IMR-90 (cell line): Measurements from ENCODE around the gene KBTBD4. TPM values are rescaled to one million over a fixed set of nuclear protein-coding genes. Genes with fewer than 3 reads are reported as not detected.

Experiments
- ATAC-seq: fragments of 200-7000 bp; cut with Tn5 transposase; 2 replicates; pipeline ENCODE4 v1.9.1; 2020; ENCODE audit warnings: low read depth, mild to moderate bottlenecking, moderate library complexity
- BruUV-seq: library from RNA; stranded (reverse); fragments of 400-500 nt; replicated peaks from 2 replicates; lab custom pipeline; 2021; lab: Mats Ljungman, UMichigan
- CTCF ChIA-PET: fragments of 300-600 bp; formaldehyde crosslinking; extraction: SDS; loops from one replicate; lab custom pipeline; 2021; ENCODE audit warnings: antibody characterized with exemption; lab: Yijun Ruan, JAX
- POLR2A ChIA-PET: fragments of 300-600 bp; sonication (Branson Sonifier 250); formaldehyde crosslinking; loops from one replicate; lab custom pipeline; 2022; ENCODE audit warnings: antibody characterized with exemption; ENCODE audit not compliant: unreplicated experiment; lab: Charles Lee
- DNase-seq: peaks from one replicate; pipeline ENCODE4 v3.0.0; 2013
- H2AFZ ChIP-seq: replicated peaks from 2 replicates; pipeline ENCODE3; 2013; ENCODE audit warnings: low read length, mild to moderate bottlenecking; ENCODE audit not compliant: poor library complexity
- H2AK5ac ChIP-seq: 2 replicates; pipeline ENCODE4 v1.6.1; 2013; ENCODE audit warnings: low read depth, low read length, inconsistent platforms
- H2AK9ac ChIP-seq: replicated peaks from 2 replicates; pipeline ENCODE3; 2013; ENCODE audit warnings: mild to moderate bottlenecking, low read depth, low read length, moderate library complexity; ENCODE audit not compliant: poor library complexity
- H2BK120ac ChIP-seq: 2 replicates; pipeline ENCODE4 v1.6.1; 2013; ENCODE audit warnings: low read depth, low read length, inconsistent platforms
- H2BK15ac ChIP-seq: 3 replicates; pipeline ENCODE4 v1.6.1; 2013; ENCODE audit warnings: low read depth, low read length, inconsistent platforms
- H2BK20ac ChIP-seq: 2 replicates; pipeline ENCODE4 v1.6.1; 2013; ENCODE audit warnings: low read depth, mild to moderate bottlenecking, inconsistent platforms, low read length, moderate library complexity
- H2BK5ac ChIP-seq: 2 replicates; pipeline ENCODE4 v1.6.1; 2013; ENCODE audit warnings: mild to moderate bottlenecking, low read depth, low read length, inconsistent platforms; ENCODE audit not compliant: poor library complexity, severe bottlenecking
- H3K14ac ChIP-seq: replicated peaks from 2 replicates; pipeline ENCODE4 v1.6.1; 2013; ENCODE audit warnings: low read depth, low read length, inconsistent platforms
- H3K18ac ChIP-seq: 2 replicates; pipeline ENCODE4 v1.6.1; 2013; ENCODE audit warnings: low read depth, low read length, control low read depth
- H3K23ac ChIP-seq: 2 replicates; pipeline ENCODE4 v1.6.1; 2013; ENCODE audit warnings: low read depth, low read length, inconsistent platforms
- H3K27ac ChIP-seq: 2 replicates; pipeline ENCODE4 v1.5.1; 2013; ENCODE audit warnings: mild to moderate bottlenecking, control low read depth, low read length; ENCODE audit not compliant: insufficient read depth
- H3K27me3 ChIP-seq: 2 replicates; pipeline ENCODE4 v1.6.1; 2013; ENCODE audit warnings: low read length; ENCODE audit not compliant: control insufficient read depth, insufficient read depth
- H3K36me3 ChIP-seq: 2 replicates; pipeline ENCODE4 v1.6.1; 2013; ENCODE audit warnings: low read length, mixed read lengths; ENCODE audit not compliant: control insufficient read depth, insufficient read depth
- H3K4ac ChIP-seq: 2 replicates; pipeline ENCODE4 v1.6.1; 2013; ENCODE audit warnings: low read depth, low read length, inconsistent platforms
- H3K4me1 ChIP-seq: 2 replicates; pipeline ENCODE4 v1.6.1; 2013; ENCODE audit warnings: low read length, mixed read lengths; ENCODE audit not compliant: control insufficient read depth, insufficient read depth
- H3K4me2 ChIP-seq: 2 replicates; pipeline ENCODE4 v1.6.1; 2013; ENCODE audit warnings: low read depth, mild to moderate bottlenecking, control low read depth, low read length, moderate library complexity
- H3K4me3 ChIP-seq: 2 replicates; pipeline ENCODE4 v1.5.1; 2013; ENCODE audit warnings: low read depth, mild to moderate bottlenecking, control low read depth, low read length, moderate library complexity; ENCODE audit not compliant: insufficient read depth
- H3K56ac ChIP-seq: 2 replicates; pipeline ENCODE4 v1.6.1; 2013; ENCODE audit warnings: low read length, inconsistent platforms; ENCODE audit not compliant: insufficient read depth; ENCODE audit errors: extremely low read depth
- H3K79me1 ChIP-seq, 2 experiments: 2 replicates each; pipeline ENCODE4 v1.6.1; 2013; ENCODE audit warnings: low read length in 2 of 2, inconsistent platforms in 1 of 2, low read depth in 1 of 2
- H3K9ac ChIP-seq: 2 replicates; pipeline ENCODE4 v1.6.1; 2013; ENCODE audit warnings: low read depth, low read length, control low read depth
- H3K9me1 ChIP-seq: 2 replicates; pipeline ENCODE4 v1.6.1; 2013; ENCODE audit warnings: low read length, inconsistent platforms; ENCODE audit not compliant: insufficient read depth
- H3K9me3 ChIP-seq: 2 replicates; pipeline ENCODE4 v1.6.1; 2013; ENCODE audit warnings: low read length; ENCODE audit not compliant: control insufficient read depth, insufficient read depth
- H4K20me1 ChIP-seq: 2 replicates; pipeline ENCODE4 v1.6.1; 2013; ENCODE audit warnings: low read length, inconsistent platforms; ENCODE audit not compliant: insufficient read depth
- H4K5ac ChIP-seq: 2 replicates; pipeline ENCODE4 v1.6.1; 2013; ENCODE audit warnings: mild to moderate bottlenecking, low read depth, low read length, control low read depth
- H4K8ac ChIP-seq, 2 experiments: 2 replicates each; pipeline ENCODE4 v1.6.1; 2013; ENCODE audit warnings: low read depth in 2 of 2, low read length in 2 of 2, control low read depth in 1 of 2, inconsistent platforms in 1 of 2
- H4K91ac ChIP-seq: 2 replicates; pipeline ENCODE4 v1.6.1; 2013; ENCODE audit warnings: low read depth, low read length, inconsistent platforms; ENCODE audit not compliant: insufficient read depth
- BHLHE40 ChIP-seq: fragments of 150-350 bp; IDR thresholded peaks from 2 replicates; pipeline ENCODE4 v1.6.1; 2016; ENCODE audit warnings: mild to moderate bottlenecking, low read depth, low read length
- CEBPB ChIP-seq: IDR thresholded peaks from 2 replicates; pipeline ENCODE4 v1.6.1; 2012; ENCODE audit warnings: low read depth, low read length, improper control_type of control experiment
- CHD1 ChIP-seq: IDR thresholded peaks from 2 replicates; pipeline ENCODE4 v1.6.1; 2012; ENCODE audit warnings: low read depth, low read length, improper control_type of control experiment
- MAFK ChIP-seq: IDR thresholded peaks from 2 replicates; pipeline ENCODE4 v1.6.1; 2012; ENCODE audit warnings: low read depth, low read length, improper control_type of control experiment
- NFE2L2 ChIP-seq: fragments of 150-350 bp; IDR thresholded peaks from 2 replicates; pipeline ENCODE4 v1.6.1; 2016; ENCODE audit warnings: low read depth, mild to moderate bottlenecking, low read length
- POLR2A ChIP-seq: IDR thresholded peaks from 2 replicates; pipeline ENCODE4 v1.6.1; 2012; ENCODE audit warnings: mild to moderate bottlenecking, low read depth, low read length
- RAD21 ChIP-seq: IDR thresholded peaks from 2 replicates; pipeline ENCODE4 v1.6.1; 2012; ENCODE audit warnings: low read length, improper control_type of control experiment
- RCOR1 ChIP-seq: IDR thresholded peaks from 2 replicates; pipeline ENCODE4 v1.6.1; 2012; ENCODE audit warnings: mild to moderate bottlenecking, low read length, improper control_type of control experiment; ENCODE audit not compliant: insufficient replicate concordance
- RFX5 ChIP-seq: IDR thresholded peaks from 2 replicates; pipeline ENCODE4 v1.8.0; 2012; ENCODE audit warnings: low read depth, mild to moderate bottlenecking, low read length, moderate library complexity
- WGBS, 2 experiments: methylation state at CpG; one replicate each; pipeline versions ENCODE4 v1.1.5 to v1.1.7; 2013; ENCODE audit warnings: missing lambda C conversion rate in 2 of 2; ENCODE audit not compliant: insufficient read length in 1 of 2; ENCODE audit errors: extremely low coverage in 2 of 2; 5-methylcytosine and 5-hydroxymethylcytosine counted together
- dilution Hi-C: fragments of 300-500 bp; cut with HindIII; formaldehyde crosslinking; loops from one replicate; pipeline ENCODE4 v1.14.3; 2018; ENCODE audit warnings: low sequenced_read_pairs; ENCODE audit not compliant: unreplicated experiment
- in situ Hi-C: fragments of 300-500 bp; cut with MboI; formaldehyde crosslinking; loops from 3 replicates; pipeline ENCODE4 v1.14.3; 2019; ENCODE audit warnings: low sequenced_read_pairs, inconsistent platforms, mixed read lengths
- intact Hi-C: fragments of 100-400 bp; cut with micrococcal nuclease; formaldehyde crosslinking; loops from 2 replicates; pipeline ENCODE4 v1.10.0; 2022
- polyA plus RNA-seq, 3 experiments: library from polyadenylated mRNA; depleted of rRNA; stranded (reverse); fragments of >200 nt; gene quantifications; 2 replicates each; pipeline ENCODE4 v1.2.3, GENCODE V29; 2012; ENCODE audit warnings: low replicate concordance in 1 of 3
- total RNA-seq: library from RNA; depleted of rRNA; stranded (reverse); fragments of >200 nt; gene quantifications from 2 replicates; pipeline ENCODE4 v1.2.3, GENCODE V29; 2012
- TF ChIP-seq, protein P1 (sequence below): fragments of 150-350 bp; IDR thresholded peaks from 2 replicates; pipeline ENCODE4 v1.6.1; 2016; ENCODE audit warnings: low read depth, mild to moderate bottlenecking, low read length, moderate library complexity, borderline replicate concordance

The KBTBD4 gene
- total and polyA plus RNA-seq, 2 of the 4 experiments (the other 2 are of a cell fraction), result 14.9 to 41.6 TPM

- Histone ChIP-seq H3K4me1 (peaks cover 4% of the 10 kb centered on the region), H3K4me3 (peak overlapping the region; percentile 95), H4K8ac (peak overlapping the region; percentile 97 to 100; a peak in 3 of 4 replicates), H3K14ac (peak overlapping the region; percentile 94), H2AK9ac (peak overlapping the region; percentile 99), H2AFZ (peak overlapping the region; percentile 99), H3K4ac (peak overlapping the region; percentile 90), H3K56ac (0 out of 2 replicates have a peak overlapping the region, but pooled peaks have one; percentile 71), H3K9me3 (no peaks in the 10 kb centered on the region), H3K27ac (no peak overlapping the region; the same call in 1 of the 2 replicates), H4K5ac (peak overlapping the region; percentile 89), H2AK5ac (peak overlapping the region; percentile 93; the same call in 1 of the 2 replicates), H2BK5ac (peak overlapping the region; percentile 85), H3K9me1 (peaks cover 3% of the 10 kb centered on the region; the same call in 1 of the 2 replicates), H2BK15ac (no peak overlapping the region), H3K4me2 (peak overlapping the region; percentile 90), H2BK120ac (no peak overlapping the region), H3K18ac (no peak overlapping the region), H3K36me3 (peaks cover 12% of the 10 kb centered on the region), H4K91ac (peak overlapping the region; percentile 58), H3K79me1 (peaks cover 32 to 56% of the 10 kb centered on the region in 2 experiments), H4K20me1 (no peaks in the 10 kb centered on the region), H3K27me3 (no peaks in the 10 kb centered on the region), H3K23ac (peak overlapping the region; percentile 95), H2BK20ac (no peak overlapping the region), H3K9ac (peak overlapping the region; percentile 96)
- WGBS, 2 experiments, result no CpG with 5 or more reads among the region's 17 CpGs
- DNase-seq (no peak), ATAC-seq (no peak; the same call in 1 of the 2 replicates)
- intact Hi-C loops (no loop called here), in situ Hi-C loops (no loop called here), dilution Hi-C loops (no loop called here)
- no TSS peak for BruUV-seq
- CTCF ChIA-PET, result interaction anchor here (1.5 kb wide), 1 partner anchor 13 kb away, joined by 4 read pairs; no protein-coding TSS in a partner anchor
- POLR2A ChIA-PET, result interaction anchor here (0.6 kb wide), 1 partner anchor 38 kb away, joined by 3 read pairs; no protein-coding TSS in a partner anchor
- TF ChIP-seq MAFK (no peak), RFX5 (no peak), NFE2L2 (no peak), BHLHE40 (no peak), POLR2A (no peak), RAD21 (no peak), RCOR1 (no peak), CHD1 (no peak), CEBPB (no peak)
- TF ChIP-seq, protein P1, sequence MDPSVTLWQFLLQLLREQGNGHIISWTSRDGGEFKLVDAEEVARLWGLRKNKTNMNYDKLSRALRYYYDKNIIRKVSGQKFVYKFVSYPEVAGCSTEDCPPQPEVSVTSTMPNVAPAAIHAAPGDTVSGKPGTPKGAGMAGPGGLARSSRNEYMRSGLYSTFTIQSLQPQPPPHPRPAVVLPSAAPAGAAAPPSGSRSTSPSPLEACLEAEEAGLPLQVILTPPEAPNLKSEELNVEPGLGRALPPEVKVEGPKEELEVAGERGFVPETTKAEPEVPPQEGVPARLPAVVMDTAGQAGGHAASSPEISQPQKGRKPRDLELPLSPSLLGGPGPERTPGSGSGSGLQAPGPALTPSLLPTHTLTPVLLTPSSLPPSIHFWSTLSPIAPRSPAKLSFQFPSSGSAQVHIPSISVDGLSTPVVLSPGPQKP, result no peak
Measured at GRCh38 chr11:47566149-47566698, 12.5 kb downstream of the KBTBD4 start.
